T-helper 1 cell treated with Interleukin-12 subunit alpha and Interleukin-12 subunit beta and Interleukin-4 antibody, amounts not matched to agents 30 μg/mL and 1 μg/mL, for 36 hours (primary cell): ENCODE measurements around the gene REEP1.
A peak's percentile ranks its signal among the peaks of the same experiment; 100 is the strongest.
"Not testable (repeated sequence)": the region's sequence is repeated elsewhere in the genome, so short reads cannot be mapped to it uniquely, and the experiment has no call there.

Experiments
- H3K27ac Mint-ChIP-seq: one replicate; pipeline ENCODE4 v1.8.0; 2021; ENCODE audit warnings: mild to moderate bottlenecking, mixed read lengths
- H3K27me3 Mint-ChIP-seq: one replicate; pipeline ENCODE4 v1.8.0; 2021; ENCODE audit warnings: low read depth, mixed read lengths
- H3K36me3 Mint-ChIP-seq: one replicate; pipeline ENCODE4 v1.8.0; 2021; ENCODE audit warnings: low read depth, mixed read lengths
- H3K4me1 Mint-ChIP-seq: one replicate; pipeline ENCODE4 v1.8.0; 2021; ENCODE audit warnings: low read depth, mixed read lengths
- H3K4me3 Mint-ChIP-seq: one replicate; pipeline ENCODE4 v1.8.0; 2021; ENCODE audit warnings: mild to moderate bottlenecking, moderate library complexity, mixed read lengths
- H3K9me3 Mint-ChIP-seq: one replicate; pipeline ENCODE4 v1.8.0; 2021; ENCODE audit warnings: mixed read lengths

Gene REEP1

GRCh38 chr2:86228574-86228973, 108.9 kb downstream of the REEP1 start:
- not testable (repeated sequence) for H3K27ac Mint-ChIP-seq, H3K9me3 Mint-ChIP-seq, H3K4me1 Mint-ChIP-seq, H3K36me3 Mint-ChIP-seq, H3K4me3 Mint-ChIP-seq, H3K27me3 Mint-ChIP-seq

GRCh38 chr2:86227685-86228084, 109.7 kb downstream of the REEP1 start:
- Mint-ChIP-seq H3K4me3 (no peak overlapping the region), H3K4me1 (peaks cover 13% of the 10 kb centered on the region), H3K36me3 (no peaks in the 10 kb centered on the region), H3K9me3 (no peaks in the 10 kb centered on the region), H3K27me3 (no peaks in the 10 kb centered on the region), H3K27ac (no peak overlapping the region)

DNA sequence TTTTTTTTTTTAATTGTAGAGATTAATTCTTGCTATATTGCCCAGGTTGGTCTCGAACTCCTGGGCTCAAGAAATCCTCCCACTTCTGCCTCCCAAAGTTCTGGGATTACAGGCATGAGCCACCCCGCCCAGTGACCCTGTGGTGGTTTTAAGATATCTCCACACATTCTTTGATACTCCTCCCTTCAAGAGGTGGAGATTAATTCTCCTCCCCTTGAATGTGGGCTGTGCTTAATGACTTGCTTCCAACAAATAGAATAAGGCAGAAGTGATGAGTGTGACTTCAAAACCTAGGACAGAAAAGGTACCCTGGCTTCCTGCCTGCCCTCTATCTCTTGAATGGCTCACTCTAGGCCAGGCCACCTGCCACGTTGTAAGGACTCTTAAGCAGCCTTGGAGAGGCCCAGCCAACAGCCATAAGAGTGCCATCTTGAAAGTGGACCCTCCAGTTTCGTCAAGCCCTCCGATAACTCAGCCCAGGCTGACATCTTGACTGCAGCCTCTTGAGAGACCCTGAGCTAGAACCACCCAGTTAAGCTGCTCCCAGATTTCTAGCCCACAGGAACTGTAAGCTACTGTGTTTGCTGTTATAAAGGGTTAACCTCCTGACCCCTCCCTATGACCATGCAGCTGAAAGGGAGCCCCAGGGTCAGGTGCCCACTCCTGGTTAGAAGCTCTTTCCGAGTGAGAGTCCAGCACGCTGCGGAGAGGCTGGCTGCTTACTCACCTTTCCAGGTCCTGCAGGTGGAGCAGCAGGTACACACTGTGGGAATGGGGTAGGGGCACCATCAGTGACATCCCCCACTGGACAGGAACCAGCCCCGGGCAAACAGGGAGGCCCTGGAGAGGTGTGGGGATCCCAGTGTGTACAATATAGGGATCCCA, 110.5 kb downstream of the REEP1 start:
- peaks cover 13% of the 10 kb centered on the region for H3K4me1 Mint-ChIP-seq
- H3K27me3 Mint-ChIP-seq, result no peaks in the 10 kb centered on the region
- H3K9me3 Mint-ChIP-seq, result no peaks in the 10 kb centered on the region
- H3K4me3 Mint-ChIP-seq, result no peak overlapping the region
- H3K36me3 Mint-ChIP-seq, result no peaks in the 10 kb centered on the region
- H3K27ac Mint-ChIP-seq, result peak overlapping the region; percentile 57

GRCh38 chr2:86226070-86226469, 111.4 kb downstream of the REEP1 start:
- Mint-ChIP-seq H3K4me1 (peaks cover 15% of the 10 kb centered on the region), H3K9me3 (no peaks in the 10 kb centered on the region), H3K27me3 (no peaks in the 10 kb centered on the region), H3K36me3 (no peaks in the 10 kb centered on the region), H3K27ac (no peak overlapping the region), H3K4me3 (no peak overlapping the region)

DNA sequence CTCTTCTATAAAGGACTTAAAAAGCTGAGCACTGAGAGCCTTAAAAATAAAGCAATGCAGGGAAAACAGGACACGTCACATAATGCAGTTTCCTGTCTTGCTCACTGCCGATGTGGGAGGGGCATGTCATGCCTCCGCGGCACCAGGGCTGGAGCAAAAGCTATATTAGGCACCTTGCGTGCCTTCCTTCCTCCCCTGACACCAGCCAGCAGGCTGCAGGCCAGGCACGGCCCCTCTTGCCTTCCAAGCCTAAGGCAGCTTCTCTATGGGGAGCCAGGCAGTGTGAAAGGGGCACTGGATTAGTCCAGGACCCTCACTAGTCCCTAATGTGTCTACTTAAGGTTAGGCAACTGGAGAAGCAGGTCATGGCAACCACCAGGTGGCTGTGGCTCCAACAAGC, 111.8 kb downstream of the REEP1 start:
- H3K9me3 Mint-ChIP-seq, result no peaks in the 10 kb centered on the region
- no peaks in the 10 kb centered on the region for H3K27me3 Mint-ChIP-seq
- peak overlapping the region; percentile 17 for H3K4me3 Mint-ChIP-seq
- H3K4me1 Mint-ChIP-seq, result peaks cover 17% of the 10 kb centered on the region
- peak overlapping the region; percentile 90 for H3K27ac Mint-ChIP-seq
- no peaks in the 10 kb centered on the region for H3K36me3 Mint-ChIP-seq

- H3K4me1 Mint-ChIP-seq, result peaks cover 17% of the 10 kb centered on the region
- no peaks in the 10 kb centered on the region for H3K36me3 Mint-ChIP-seq
- no peak overlapping the region for H3K4me3 Mint-ChIP-seq
- H3K27ac Mint-ChIP-seq, result peak overlapping the region; percentile 90
- no peaks in the 10 kb centered on the region for H3K27me3 Mint-ChIP-seq
- H3K9me3 Mint-ChIP-seq, result no peaks in the 10 kb centered on the region
These were observed 112.6 kb downstream of the REEP1 start for GRCh38 chr2:86224645-86225355.

- no peaks in the 10 kb centered on the region for H3K36me3 Mint-ChIP-seq
- H3K27ac Mint-ChIP-seq, result peak overlapping the region; percentile 47
- H3K9me3 Mint-ChIP-seq, result no peaks in the 10 kb centered on the region
- H3K4me3 Mint-ChIP-seq, result no peak overlapping the region
- no peaks in the 10 kb centered on the region for H3K27me3 Mint-ChIP-seq
- H3K4me1 Mint-ChIP-seq, result peaks cover 17% of the 10 kb centered on the region
These were observed 113.4 kb downstream of the REEP1 start for GRCh38 chr2:86223927-86224560.

GRCh38 chr2:86223140-86223926, 114.1 kb downstream of the REEP1 start:
- H3K4me1 Mint-ChIP-seq, result peaks cover 17% of the 10 kb centered on the region
- no peaks in the 10 kb centered on the region for H3K9me3 Mint-ChIP-seq
- H3K27ac Mint-ChIP-seq, result peak overlapping the region; percentile 47
- no peaks in the 10 kb centered on the region for H3K27me3 Mint-ChIP-seq
- H3K4me3 Mint-ChIP-seq, result no peak overlapping the region
- no peaks in the 10 kb centered on the region for H3K36me3 Mint-ChIP-seq

DNA sequence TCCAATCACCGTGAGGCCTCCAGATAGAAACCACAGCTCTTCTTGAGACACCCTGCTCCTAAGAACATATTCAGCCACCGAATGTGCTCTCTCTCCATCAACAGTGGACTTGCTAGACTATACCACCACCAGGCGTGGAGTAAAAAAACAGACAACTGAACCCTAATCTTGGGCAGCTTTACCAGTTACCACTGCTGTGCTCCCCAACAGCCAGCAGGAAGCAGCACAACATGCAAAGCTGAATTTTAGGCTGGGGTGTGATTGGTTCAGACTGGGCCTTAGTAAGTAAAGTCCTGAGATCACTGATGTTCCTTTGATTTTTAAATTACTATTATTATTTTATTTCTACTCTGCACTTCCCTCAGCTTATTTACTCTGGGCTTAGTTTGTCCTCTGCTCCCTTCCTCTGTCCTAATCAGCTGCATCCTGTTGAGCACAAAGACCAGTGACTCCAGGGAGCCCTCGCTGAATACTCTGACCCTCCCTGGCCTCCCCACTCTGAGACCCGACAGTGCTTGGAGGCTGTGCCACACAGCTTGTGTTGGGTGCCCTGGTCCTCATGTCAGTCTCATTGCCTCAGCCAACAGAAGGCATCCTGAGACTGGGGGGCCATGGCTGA, 116.3 kb downstream of the REEP1 start:
- peaks cover 7% of the 10 kb centered on the region for H3K9me3 Mint-ChIP-seq
- H3K36me3 Mint-ChIP-seq, result peaks cover 7% of the 10 kb centered on the region
- H3K4me3 Mint-ChIP-seq, result no peak overlapping the region
- no peaks in the 10 kb centered on the region for H3K27me3 Mint-ChIP-seq
- no peak overlapping the region for H3K27ac Mint-ChIP-seq
- peaks cover 23% of the 10 kb centered on the region for H3K4me1 Mint-ChIP-seq

- Mint-ChIP-seq H3K9me3 (peaks cover 7% of the 10 kb centered on the region), H3K27ac (no peak overlapping the region), H3K4me1 (peaks cover 17% of the 10 kb centered on the region), H3K4me3 (no peak overlapping the region), H3K27me3 (no peaks in the 10 kb centered on the region), H3K36me3 (peaks cover 7% of the 10 kb centered on the region)
These were observed 117.5 kb downstream of the REEP1 start for GRCh38 chr2:86219896-86220295.

DNA sequence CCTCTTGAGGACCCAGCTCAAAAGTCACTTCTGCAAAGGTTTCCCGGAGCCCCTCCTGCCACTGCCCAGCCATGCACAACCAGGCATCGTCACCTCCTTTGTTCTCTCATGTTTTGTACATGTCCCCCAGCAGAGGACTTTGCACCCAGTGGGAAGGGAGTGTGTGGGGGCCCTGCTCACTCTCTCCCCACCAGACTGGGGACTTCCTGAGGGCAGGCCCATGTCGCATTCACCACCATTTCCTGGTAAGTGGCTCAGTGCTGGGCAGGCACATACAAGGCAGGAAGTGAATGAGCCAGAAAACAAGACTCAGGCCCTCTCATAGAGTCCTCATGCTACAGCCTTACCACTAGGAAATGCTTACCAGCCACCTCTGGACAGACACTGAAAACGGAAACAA, 119.3 kb downstream of the REEP1 start:
- Mint-ChIP-seq H3K36me3 (peaks cover 22% of the 10 kb centered on the region), H3K27ac (peak overlapping the region; percentile 63), H3K4me3 (no peak overlapping the region), H3K4me1 (peaks cover 12% of the 10 kb centered on the region), H3K27me3 (no peaks in the 10 kb centered on the region), H3K9me3 (peaks cover 7% of the 10 kb centered on the region)

- H3K4me3 Mint-ChIP-seq, result no peak overlapping the region
These were observed 120.6 kb downstream of the REEP1 start for GRCh38 chr2:86216575-86217555.

GRCh38 chr2:86214503-86214832, 123.0 kb downstream of the REEP1 start:
- H3K4me1 Mint-ChIP-seq, result peaks cover 8% of the 10 kb centered on the region
- H3K9me3 Mint-ChIP-seq, result peaks cover 7% of the 10 kb centered on the region
- no peak overlapping the region for H3K27ac Mint-ChIP-seq
- H3K27me3 Mint-ChIP-seq, result no peaks in the 10 kb centered on the region
- H3K36me3 Mint-ChIP-seq, result peaks cover 49% of the 10 kb centered on the region
- no peak overlapping the region for H3K4me3 Mint-ChIP-seq

More at GRCh38 chr2:86216575-86217555, 120.6 kb downstream of the REEP1 start:
- Mint-ChIP-seq H3K27me3 (no peaks in the 10 kb centered on the region), H3K36me3 (peaks cover 29% of the 10 kb centered on the region), H3K4me1 (peaks cover 12% of the 10 kb centered on the region), H3K27ac (no peak overlapping the region), H3K9me3 (peaks cover 7% of the 10 kb centered on the region)
